ENCODE data around the gene AKR1C3.

AKR1C3 gene

GRCh38 chr10:5106553-5106952 lies 12.3 kb downstream of the AKR1C3 start:
- no peak for TF ChIP-seq ZFP30 (CRISPR knock-in tag; IDR thresholded peaks at IDR 0.05)
- no peak for TF ChIP-seq CREB5 (CRISPR knock-in tag; IDR thresholded peaks at IDR 0.05; ENCODE audit: low read depth)
- TF ChIP-seq, protein P1, sequence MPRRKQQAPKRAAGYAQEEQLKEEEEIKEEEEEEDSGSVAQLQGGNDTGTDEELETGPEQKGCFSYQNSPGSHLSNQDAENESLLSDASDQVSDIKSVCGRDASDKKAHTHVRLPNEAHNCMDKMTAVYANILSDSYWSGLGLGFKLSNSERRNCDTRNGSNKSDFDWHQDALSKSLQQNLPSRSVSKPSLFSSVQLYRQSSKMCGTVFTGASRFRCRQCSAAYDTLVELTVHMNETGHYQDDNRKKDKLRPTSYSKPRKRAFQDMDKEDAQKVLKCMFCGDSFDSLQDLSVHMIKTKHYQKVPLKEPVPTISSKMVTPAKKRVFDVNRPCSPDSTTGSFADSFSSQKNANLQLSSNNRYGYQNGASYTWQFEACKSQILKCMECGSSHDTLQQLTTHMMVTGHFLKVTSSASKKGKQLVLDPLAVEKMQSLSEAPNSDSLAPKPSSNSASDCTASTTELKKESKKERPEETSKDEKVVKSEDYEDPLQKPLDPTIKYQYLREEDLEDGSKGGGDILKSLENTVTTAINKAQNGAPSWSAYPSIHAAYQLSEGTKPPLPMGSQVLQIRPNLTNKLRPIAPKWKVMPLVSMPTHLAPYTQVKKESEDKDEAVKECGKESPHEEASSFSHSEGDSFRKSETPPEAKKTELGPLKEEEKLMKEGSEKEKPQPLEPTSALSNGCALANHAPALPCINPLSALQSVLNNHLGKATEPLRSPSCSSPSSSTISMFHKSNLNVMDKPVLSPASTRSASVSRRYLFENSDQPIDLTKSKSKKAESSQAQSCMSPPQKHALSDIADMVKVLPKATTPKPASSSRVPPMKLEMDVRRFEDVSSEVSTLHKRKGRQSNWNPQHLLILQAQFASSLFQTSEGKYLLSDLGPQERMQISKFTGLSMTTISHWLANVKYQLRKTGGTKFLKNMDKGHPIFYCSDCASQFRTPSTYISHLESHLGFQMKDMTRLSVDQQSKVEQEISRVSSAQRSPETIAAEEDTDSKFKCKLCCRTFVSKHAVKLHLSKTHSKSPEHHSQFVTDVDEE (CRISPR knock-in tag; IDR thresholded peaks at IDR 0.05): no peak
- no peak for TF ChIP-seq BACH2 (CRISPR knock-in tag; IDR thresholded peaks at IDR 0.05; ENCODE audit: borderline replicate concordance)
- no peak for TF ChIP-seq ZC3H10 (CRISPR knock-in tag; IDR thresholded peaks at IDR 0.05)
- no peak for TF ChIP-seq ZFP3 (CRISPR knock-in tag; IDR thresholded peaks at IDR 0.05)
- TF ChIP-seq TCF4 (CRISPR knock-in tag; IDR thresholded peaks at IDR 0.05; ENCODE audit: borderline replicate concordance): no peak
- no peak for TF ChIP-seq PPARA (CRISPR knock-in tag; IDR thresholded peaks at IDR 0.05; ENCODE audit: borderline replicate concordance)
- TF ChIP-seq SNAI2 (CRISPR knock-in tag; IDR thresholded peaks at IDR 0.05): no peak
- TF ChIP-seq ESRRG (CRISPR knock-in tag; IDR thresholded peaks at IDR 0.05): no peak
- TF ChIP-seq ZNF565 (CRISPR knock-in tag; conservative IDR thresholded peaks at IDR 0.05; ENCODE audit: low read depth): no peak
- TF ChIP-seq, protein P2, sequence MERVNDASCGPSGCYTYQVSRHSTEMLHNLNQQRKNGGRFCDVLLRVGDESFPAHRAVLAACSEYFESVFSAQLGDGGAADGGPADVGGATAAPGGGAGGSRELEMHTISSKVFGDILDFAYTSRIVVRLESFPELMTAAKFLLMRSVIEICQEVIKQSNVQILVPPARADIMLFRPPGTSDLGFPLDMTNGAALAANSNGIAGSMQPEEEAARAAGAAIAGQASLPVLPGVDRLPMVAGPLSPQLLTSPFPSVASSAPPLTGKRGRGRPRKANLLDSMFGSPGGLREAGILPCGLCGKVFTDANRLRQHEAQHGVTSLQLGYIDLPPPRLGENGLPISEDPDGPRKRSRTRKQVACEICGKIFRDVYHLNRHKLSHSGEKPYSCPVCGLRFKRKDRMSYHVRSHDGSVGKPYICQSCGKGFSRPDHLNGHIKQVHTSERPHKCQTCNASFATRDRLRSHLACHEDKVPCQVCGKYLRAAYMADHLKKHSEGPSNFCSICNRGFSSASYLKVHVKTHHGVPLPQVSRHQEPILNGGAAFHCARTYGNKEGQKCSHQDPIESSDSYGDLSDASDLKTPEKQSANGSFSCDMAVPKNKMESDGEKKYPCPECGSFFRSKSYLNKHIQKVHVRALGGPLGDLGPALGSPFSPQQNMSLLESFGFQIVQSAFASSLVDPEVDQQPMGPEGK (CRISPR knock-in tag; IDR thresholded peaks at IDR 0.05; ENCODE audit: borderline replicate concordance): no peak
- no peak for TF ChIP-seq RARB (CRISPR knock-in tag; IDR thresholded peaks at IDR 0.05)
- TF ChIP-seq ZNF70 (CRISPR knock-in tag; IDR thresholded peaks at IDR 0.05): no peak
- no peak for TF ChIP-seq ZNF8 (CRISPR knock-in tag; IDR thresholded peaks at IDR 0.05)
- no peak for TF ChIP-seq ARNTL (CRISPR knock-in tag; IDR thresholded peaks at IDR 0.05; ENCODE audit: borderline replicate concordance, low read depth)

DNA sequence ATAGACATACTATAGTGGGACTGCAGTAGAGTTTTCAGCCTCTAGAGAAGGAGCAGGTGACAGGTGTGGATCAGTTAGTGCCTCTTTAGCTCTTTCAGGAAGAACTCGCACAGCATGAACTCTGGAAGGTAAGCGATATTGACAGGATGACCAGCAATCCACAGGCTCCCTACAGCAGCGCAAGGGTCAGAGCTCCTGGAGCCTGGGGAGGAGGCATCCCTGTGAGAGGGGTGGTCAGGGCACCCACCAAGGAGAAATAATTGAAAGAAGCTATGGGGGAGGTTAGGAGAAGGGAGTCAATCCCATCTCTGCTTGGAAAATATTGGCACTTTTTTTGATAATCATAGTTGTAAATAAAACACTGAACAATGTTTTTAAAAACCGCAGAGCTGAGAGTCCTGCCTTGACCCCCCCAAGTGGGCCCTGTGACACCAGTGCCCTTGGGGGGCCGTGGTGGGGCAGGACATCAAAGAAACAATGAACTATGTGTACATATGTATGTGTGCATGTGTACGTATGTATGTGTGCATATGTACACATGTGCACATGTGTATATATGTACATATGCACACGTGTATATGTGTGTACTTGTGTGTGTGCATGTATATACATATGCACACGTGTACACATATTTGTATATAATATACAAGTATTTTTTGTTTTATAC lies 13.8 kb downstream of the AKR1C3 start:
- no peak for TF ChIP-seq CREB5 (CRISPR knock-in tag; IDR thresholded peaks at IDR 0.05; ENCODE audit: low read depth)
- TF ChIP-seq TOX (CRISPR knock-in tag; IDR thresholded peaks at IDR 0.05; ENCODE audit: borderline replicate concordance): no peak
- TF ChIP-seq ZC3H10 (CRISPR knock-in tag; IDR thresholded peaks at IDR 0.05): no peak
- TF ChIP-seq TCF4 (CRISPR knock-in tag; IDR thresholded peaks at IDR 0.05; ENCODE audit: borderline replicate concordance): no peak
- no peak for TF ChIP-seq ZNF70 (CRISPR knock-in tag; IDR thresholded peaks at IDR 0.05)
- no peak for TF ChIP-seq ZNF8 (CRISPR knock-in tag; IDR thresholded peaks at IDR 0.05)
- TF ChIP-seq GLIS3 (CRISPR knock-in tag; IDR thresholded peaks at IDR 0.05): no peak
- no peak for TF ChIP-seq ZNF565 (CRISPR knock-in tag; conservative IDR thresholded peaks at IDR 0.05; ENCODE audit: low read depth)
- no peak for TF ChIP-seq ZFP3 (CRISPR knock-in tag; IDR thresholded peaks at IDR 0.05)
- TF ChIP-seq BACH2 (CRISPR knock-in tag; IDR thresholded peaks at IDR 0.05; ENCODE audit: borderline replicate concordance): no peak
- TF ChIP-seq CSDC2 (CRISPR knock-in tag; IDR thresholded peaks at IDR 0.05): no peak
- no peak for ATAC-seq

More at GRCh38 chr10:5106553-5106952, 12.3 kb downstream of the AKR1C3 start:
- no peak for ATAC-seq

DNA sequence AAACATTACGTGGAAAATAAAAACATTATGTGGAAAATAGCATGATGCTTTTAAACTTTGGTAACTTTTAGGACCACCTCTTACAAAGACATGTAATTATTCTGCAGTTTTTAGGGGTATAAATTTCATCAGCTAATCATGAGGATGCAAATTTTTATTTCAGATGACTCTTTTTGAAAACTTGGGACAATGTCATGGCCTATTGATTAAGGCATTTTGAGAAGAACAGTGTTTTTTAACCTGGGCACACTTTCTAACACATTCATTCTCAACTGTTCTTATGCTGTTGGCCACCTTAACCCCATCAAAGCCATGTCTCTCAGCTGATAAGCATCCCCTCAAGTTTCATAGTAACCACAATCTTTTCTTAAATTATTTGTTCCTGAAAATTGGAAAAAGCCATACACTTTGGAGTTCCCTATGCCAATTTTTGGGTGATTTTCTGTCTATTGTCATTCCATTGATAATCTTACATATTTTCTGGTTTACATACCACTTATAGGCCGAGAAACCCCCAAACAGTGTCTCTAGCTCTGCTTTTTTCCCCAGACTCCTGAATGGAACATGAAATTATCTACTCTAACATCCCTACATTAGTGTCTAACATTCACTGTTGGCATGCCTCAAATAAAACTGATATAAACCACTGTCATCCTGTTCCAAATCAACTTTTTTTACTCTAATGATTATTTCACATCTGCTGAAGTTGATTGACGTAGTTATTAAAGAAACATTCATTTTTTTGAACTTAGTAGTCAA lies 14.6 kb downstream of the AKR1C3 start:
- ATAC-seq: no peak
- TF ChIP-seq CSRNP3 (CRISPR knock-in tag; IDR thresholded peaks at IDR 0.05) (no peak), ZNF565 (CRISPR knock-in tag; conservative IDR thresholded peaks at IDR 0.05; ENCODE audit: low read depth) (no peak), ZNF70 (CRISPR knock-in tag; IDR thresholded peaks at IDR 0.05) (no peak), POU6F1 (CRISPR knock-in tag; IDR thresholded peaks at IDR 0.05; ENCODE audit: borderline replicate concordance, low read depth) (no peak), PPARA (CRISPR knock-in tag; IDR thresholded peaks at IDR 0.05; ENCODE audit: borderline replicate concordance) (no peak), GLIS3 (CRISPR knock-in tag; IDR thresholded peaks at IDR 0.05) (no peak), ZC3H10 (CRISPR knock-in tag; IDR thresholded peaks at IDR 0.05) (no peak)
- TF ChIP-seq, protein P1 (CRISPR knock-in tag; IDR thresholded peaks at IDR 0.05): no peak

All from SK-N-SH treated with all-trans-retinoic acid at 6 μM for 48 hours (cell line).